IPS-NIHi11 (cell line): ENCODE measurements around the gene PTPRS.

Experiments
- DNase-seq: peaks from one replicate; pipeline ENCODE4 v3.0.0; 2012; ENCODE audit warnings: mixed read lengths, low spot score

PTPRS gene

GRCh38 chr19:5308451-5309437, 31.9 kb downstream of the PTPRS start:
- DNase-seq: no peak

- no peak for DNase-seq
Measured at GRCh38 chr19:5307655-5308054, 33.0 kb downstream of the PTPRS start.

- no peak for DNase-seq
Measured at GRCh38 chr19:5305163-5305562, 35.4 kb downstream of the PTPRS start.

GRCh38 chr19:5304486-5304885, 36.1 kb downstream of the PTPRS start:
- no peak for DNase-seq

GRCh38 chr19:5303208-5303607, 37.4 kb downstream of the PTPRS start:
- DNase-seq: no peak

- DNase-seq: no peak
Measured at GRCh38 chr19:5302396-5302795, 38.2 kb downstream of the PTPRS start.

- no peak for DNase-seq
Measured at GRCh38 chr19:5299137-5299536, 41.5 kb downstream of the PTPRS start.

- DNase-seq: no peak
Measured at GRCh38 chr19:5298471-5298901, 42.1 kb downstream of the PTPRS start.

- no peak for DNase-seq
Measured at GRCh38 chr19:5297272-5297669, 43.3 kb downstream of the PTPRS start.

GRCh38 chr19:5296457-5297271, 43.9 kb downstream of the PTPRS start:
- no peak for DNase-seq

- no peak for DNase-seq
Measured at GRCh38 chr19:5296021-5296420, 44.6 kb downstream of the PTPRS start.

- no peak for DNase-seq
Measured at GRCh38 chr19:5294403-5295160, 46.0 kb downstream of the PTPRS start.

- peak; percentile 90 for DNase-seq
Measured at GRCh38 chr19:5293612-5294378, 46.8 kb downstream of the PTPRS start.

GRCh38 chr19:5292822-5293611, 47.6 kb downstream of the PTPRS start:
- DNase-seq: peak; percentile 99

- DNase-seq: no peak
Measured at GRCh38 chr19:5292453-5292821, 48.2 kb downstream of the PTPRS start.

GRCh38 chr19:5291588-5292193, 48.9 kb downstream of the PTPRS start:
- DNase-seq: no peak
